T-cell (primary cell): Measurements from ENCODE around the gene CNNM1. TPM values are rescaled to one million over a fixed set of nuclear protein-coding genes. Genes with fewer than 3 reads are reported as not detected.

Experiments
- ATAC-seq, 4 experiments: fragments of 200-7000 bp in 3 of 4; fragments of 150-1000 bp in 1 of 4; cut with Tn5 transposase; replicated peaks in 1 of 4; 1 replicate in 3 of 4; 2 replicates in 1 of 4; pipeline ENCODE4 v1.10.0; 2021; ENCODE audit warnings: moderate library complexity in 3 of 4, mild to moderate bottlenecking in 2 of 4, moderate number of reproducible peaks in 1 of 4
- CTCF ChIA-PET, 2 donors: fragments of 300-600 bp; sonication (Branson Sonifier 250); formaldehyde crosslinking; loops; one replicate each; lab custom pipeline; 2022; ENCODE audit warnings: antibody characterized with exemption in 2 of 2; lab: Charles Lee
- POLR2A ChIA-PET, 2 donors: fragments of 300-600 bp; sonication (Branson Sonifier 250); formaldehyde crosslinking; loops; one replicate each; lab custom pipeline; 2022; ENCODE audit warnings: antibody characterized with exemption in 2 of 2; lab: Charles Lee
- DNase-seq, 35 experiments: peaks; one replicate each; pipeline versions ENCODE4 v3.0.0 to v3.0.0-alpha.2; 2013 to 2023
- H3K27ac ChIP-seq: one replicate; pipeline ENCODE4 v1.5.1; 2013; ENCODE audit warnings: low read length
- H3K27me3 ChIP-seq, 2 experiments: replicated peaks in 1 of 2; 1 replicate in 1 of 2; 2 replicates in 1 of 2; pipeline versions ENCODE4 v1.6.1 to v1.7.0; 2013; ENCODE audit warnings: low read length in 1 of 2, mixed read lengths in 1 of 2; ENCODE audit not compliant: control insufficient read depth in 2 of 2, insufficient read depth in 2 of 2; ENCODE audit errors: extremely low read depth in 1 of 2
- H3K36me3 ChIP-seq, 2 donors: 1 replicate in 1 of 2; 2 replicates in 1 of 2; pipeline versions ENCODE4 v1.6.1 to v1.7.0; 2013; ENCODE audit warnings: low read length in 1 of 2; ENCODE audit not compliant: control insufficient read depth in 2 of 2, insufficient read depth in 1 of 2; ENCODE audit errors: extremely low read depth in 1 of 2
- H3K4me1 ChIP-seq, 2 experiments: 1 replicate in 1 of 2; 2 replicates in 1 of 2; pipeline versions ENCODE4 v1.6.1 to v1.7.0; 2013; ENCODE audit warnings: low read length in 2 of 2, mixed read lengths in 1 of 2; ENCODE audit not compliant: insufficient read depth in 2 of 2, control insufficient read depth in 1 of 2; ENCODE audit errors: extremely low read depth in 1 of 2
- H3K4me3 ChIP-seq, 2 donors: 1 replicate in 1 of 2; 2 replicates in 1 of 2; pipeline versions ENCODE4 v1.5.1 to v1.7.0; 2013; ENCODE audit warnings: mild to moderate bottlenecking in 2 of 2, low read length in 1 of 2, moderate library complexity in 1 of 2; ENCODE audit not compliant: control insufficient read depth in 1 of 2; ENCODE audit errors: extremely low read depth in 1 of 2
- H3K9me3 ChIP-seq: 2 replicates; pipeline ENCODE4 v1.7.0; 2013
- H3K27ac Mint-ChIP-seq, 2 donors: one replicate each; pipeline ENCODE4 v1.8.0; 2020 to 2021; ENCODE audit warnings: mild to moderate bottlenecking in 2 of 2, mixed read lengths in 2 of 2
- H3K27me3 Mint-ChIP-seq, 2 donors: one replicate each; pipeline ENCODE4 v1.8.0; 2021 to 2022; ENCODE audit warnings: mixed read lengths in 2 of 2
- H3K36me3 Mint-ChIP-seq: one replicate; pipeline ENCODE4 v1.8.0; 2021; ENCODE audit warnings: mixed read lengths
- H3K4me1 Mint-ChIP-seq, 3 donors: one replicate each; pipeline ENCODE4 v1.8.0; 2020 to 2022; ENCODE audit warnings: mixed read lengths in 3 of 3, mild to moderate bottlenecking in 1 of 3
- H3K4me3 Mint-ChIP-seq, 3 donors: one replicate each; pipeline ENCODE4 v1.8.0; 2020 to 2022; ENCODE audit warnings: mild to moderate bottlenecking in 3 of 3, mixed read lengths in 3 of 3, moderate library complexity in 3 of 3
- H3K9me3 Mint-ChIP-seq, 3 donors: one replicate each; pipeline ENCODE4 v1.8.0; 2020 to 2022; ENCODE audit warnings: mixed read lengths in 3 of 3
- WGBS: methylation state at CpG from one replicate; pipeline ENCODE4 v1.1.5; 2013; ENCODE audit warnings: missing lambda C conversion rate; ENCODE audit not compliant: insufficient coverage; 5-methylcytosine and 5-hydroxymethylcytosine counted together
- total RNA-seq, 35 experiments: library from RNA in 6 of 35; stranded (reverse) in 6 of 35; fragments of 120-200 nt in 1 of 35; gene quantifications; one replicate each; pipeline versions ENCODE4 v1.2.1 to v1.2.4 and lab custom pipeline; 2013 to 2026

Gene CNNM1
- total RNA-seq, 5 donors from 2014 or later (not counting 1 experiment from before 2014, with no cell fraction given), result 0.25 to 1.2 (median 0.36) TPM

DNA sequence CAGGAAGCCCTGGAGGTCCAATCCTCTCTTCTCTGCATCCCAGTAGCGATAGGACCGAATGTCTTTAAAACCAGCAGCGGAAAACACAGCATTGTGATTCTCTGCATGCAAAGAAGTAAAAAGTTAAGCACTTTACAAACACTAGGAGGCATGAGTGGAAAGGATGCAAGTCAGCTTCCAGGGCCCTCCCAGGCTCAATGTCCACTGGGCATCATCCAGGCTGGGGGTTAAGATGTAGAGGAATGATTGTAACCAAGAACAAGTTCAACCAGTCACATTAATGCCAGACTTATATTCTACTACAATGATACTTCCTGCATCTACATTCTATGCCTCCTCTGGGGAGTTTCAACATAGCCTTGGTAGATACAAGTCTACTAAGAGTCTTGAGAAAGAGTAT lies 77.0 kb downstream of the CNNM1 start:
- no peak for ATAC-seq
- Histone ChIP-seq H3K9me3 (no peaks in the 10 kb centered on the region), H3K4me1 (no peaks in the 10 kb centered on the region), H3K4me3 (no peak overlapping the region), H3K27me3 (no peaks in the 10 kb centered on the region), H3K27ac (no peak overlapping the region), H3K36me3 (peaks cover 4 to 47% of the 10 kb centered on the region in 2 donors)
- Mint-ChIP-seq H3K27me3 (no peaks in the 10 kb centered on the region), H3K36me3 (peaks cover 61% of the 10 kb centered on the region), H3K9me3 (no peaks in the 10 kb centered on the region), H3K4me1 (no peaks in the 10 kb centered on the region), H3K4me3 (no peak overlapping the region), H3K27ac (no peak overlapping the region)
- no peak for DNase-seq
- ChIA-PET CTCF (no interaction called here), POLR2A (no interaction called here)
- no CpG with 5 or more reads among the region's 3 CpGs for WGBS

DNA sequence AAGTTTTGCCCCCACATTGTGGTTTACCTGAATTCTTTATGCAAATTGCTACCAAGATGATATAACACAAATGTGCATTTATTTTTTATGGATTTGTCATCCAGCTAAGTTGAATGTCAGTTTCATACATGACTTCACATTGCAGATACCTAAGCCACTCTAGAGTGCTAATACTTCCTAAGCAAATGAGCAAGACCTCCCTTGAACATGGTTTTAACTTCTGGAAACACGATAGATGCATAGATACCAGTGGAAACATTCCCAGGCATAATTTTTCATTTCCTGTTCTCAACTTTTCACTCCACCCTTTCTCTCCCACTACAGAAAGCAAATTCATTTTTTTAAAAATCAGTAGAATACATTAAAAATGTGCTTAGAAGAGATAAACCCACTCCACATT lies 81.0 kb downstream of the CNNM1 start:
- Mint-ChIP-seq H3K4me3 (no peak overlapping the region), H3K4me1 (peaks cover 0 to 8% (median under 1%) of the 10 kb centered on the region in 3 donors), H3K9me3 (no peaks in the 10 kb centered on the region), H3K27ac (no peak overlapping the region), H3K36me3 (peaks cover 62% of the 10 kb centered on the region), H3K27me3 (no peaks in the 10 kb centered on the region)
- peaks cover 4 to 22% of the 10 kb centered on the region in 2 donors for H3K36me3 ChIP-seq
- DNase-seq, result no peak
- CTCF ChIA-PET, result interaction anchor here (0.6 to 1.4 kb wide), 2 partner anchors 25 to 132 kb away, joined by 3 read pairs; no protein-coding TSS in a partner anchor
- ATAC-seq, result no peak
- H3K27ac ChIP-seq, result no peak overlapping the region
- H3K4me1 ChIP-seq, result no peaks in the 10 kb centered on the region
- no peaks in the 10 kb centered on the region for H3K27me3 ChIP-seq
- POLR2A ChIA-PET, result no interaction called here
- 100% methylated on average over 1 of the region's 1 CpG for WGBS
- H3K4me3 ChIP-seq, result no peak overlapping the region
- no peaks in the 10 kb centered on the region for H3K9me3 ChIP-seq

DNA sequence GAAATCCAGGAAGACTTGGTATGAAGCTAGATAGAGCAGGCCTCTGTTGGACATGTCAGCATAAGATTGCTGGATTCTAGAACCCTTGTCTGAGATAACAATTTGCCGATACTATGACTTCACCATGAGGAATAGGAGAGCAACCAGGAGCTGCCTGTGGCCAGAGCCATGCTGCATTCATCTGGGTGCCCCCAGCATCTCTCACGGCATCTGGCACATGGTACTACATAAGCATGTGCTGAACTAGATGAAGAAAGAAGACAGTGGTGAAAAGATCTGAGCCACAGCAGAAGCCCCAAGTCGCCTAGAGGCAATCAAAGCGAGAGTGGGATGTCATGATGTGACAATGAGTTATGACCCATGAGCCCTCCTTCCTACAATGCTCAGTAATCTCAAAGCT lies 81.7 kb downstream of the CNNM1 start:
- no peak overlapping the region for H3K27ac Mint-ChIP-seq
- no peaks in the 10 kb centered on the region for H3K9me3 Mint-ChIP-seq
- peaks cover 62% of the 10 kb centered on the region for H3K36me3 Mint-ChIP-seq
- ChIA-PET POLR2A (no interaction called here), CTCF (interaction anchor here in 1 of 2 donors (1.4 kb wide), 1 partner anchor 24 kb away, joined by 3 read pairs; no protein-coding TSS in a partner anchor)
- peaks cover 0 to 10% (median 2%) of the 10 kb centered on the region in 3 donors for H3K4me1 Mint-ChIP-seq
- ATAC-seq, result no peak
- Histone ChIP-seq H3K27ac (no peak overlapping the region), H3K27me3 (no peaks in the 10 kb centered on the region), H3K9me3 (no peaks in the 10 kb centered on the region), H3K4me3 (no peak overlapping the region), H3K4me1 (no peaks in the 10 kb centered on the region), H3K36me3 (peaks cover 4 to 18% of the 10 kb centered on the region in 2 donors)
- H3K27me3 Mint-ChIP-seq, result no peaks in the 10 kb centered on the region
- no peak for DNase-seq
- no peak overlapping the region for H3K4me3 Mint-ChIP-seq
- 100% methylated on average over 2 of the region's 4 CpGs for WGBS

DNA sequence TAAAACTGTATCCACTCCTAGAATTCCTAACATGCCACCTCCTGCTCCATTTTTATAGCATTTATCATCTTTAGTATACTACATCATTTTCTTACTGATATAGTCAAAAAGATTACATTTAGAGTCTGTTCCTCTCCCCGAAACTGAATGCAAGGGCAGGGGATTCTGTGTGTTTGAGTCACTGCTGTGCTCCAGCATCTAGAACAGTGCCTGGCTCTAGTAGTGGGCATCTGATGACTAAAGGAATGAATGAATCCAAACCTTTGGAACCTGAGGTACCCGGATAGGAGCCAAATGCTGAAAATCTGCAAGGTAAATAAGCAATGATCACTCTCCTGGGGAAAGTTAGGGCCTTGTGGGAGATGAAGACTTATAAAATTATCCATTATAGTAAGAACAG lies 82.4 kb downstream of the CNNM1 start:
- H3K27ac Mint-ChIP-seq, result no peak overlapping the region
- CTCF ChIA-PET, result interaction anchor here (0.6 to 1.4 kb wide), 2 partner anchors 19 to 24 kb away, joined by 3 to 4 read pairs; no protein-coding TSS in a partner anchor
- POLR2A ChIA-PET, result no interaction called here

DNA sequence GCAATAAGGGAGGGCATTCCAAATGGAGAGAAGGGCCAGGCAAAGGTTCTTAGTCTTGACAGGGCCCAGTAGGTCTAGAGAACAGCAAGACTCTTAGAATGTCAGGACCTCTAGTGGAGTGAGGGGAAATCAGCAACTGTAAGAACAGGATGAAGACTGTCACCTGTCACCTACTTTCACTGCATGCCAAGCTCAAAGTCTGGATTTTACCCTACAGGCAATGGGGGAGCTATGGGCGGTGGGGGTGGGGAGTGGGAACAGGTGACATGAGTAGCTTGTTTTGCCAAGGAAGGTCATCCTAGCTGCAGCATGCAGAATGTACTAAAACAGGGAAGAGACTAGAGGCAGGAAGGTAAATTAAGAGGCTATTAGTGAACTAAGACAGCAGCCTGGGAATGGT lies 82.9 kb downstream of the CNNM1 start:
- Histone ChIP-seq H3K9me3 (no peaks in the 10 kb centered on the region), H3K27me3 (no peaks in the 10 kb centered on the region), H3K4me3 (no peak overlapping the region), H3K36me3 (peaks cover 4 to 6% of the 10 kb centered on the region in 2 donors), H3K4me1 (no peaks in the 10 kb centered on the region), H3K27ac (no peak overlapping the region)
- peaks cover 0 to 14% (median 2%) of the 10 kb centered on the region in 3 donors for H3K4me1 Mint-ChIP-seq
- H3K27me3 Mint-ChIP-seq, result no peaks in the 10 kb centered on the region
- H3K27ac Mint-ChIP-seq, result no peak overlapping the region
- CTCF ChIA-PET, result interaction anchor here in 1 of 2 donors (0.6 kb wide), 1 partner anchor 19 kb away, joined by 4 read pairs; no protein-coding TSS in a partner anchor
- DNase-seq (no peak), ATAC-seq (no peak)
- peaks cover 58% of the 10 kb centered on the region for H3K36me3 Mint-ChIP-seq
- 100% methylated on average over 1 of the region's 1 CpG for WGBS
- no peaks in the 10 kb centered on the region for H3K9me3 Mint-ChIP-seq
- H3K4me3 Mint-ChIP-seq, result no peak overlapping the region
- POLR2A ChIA-PET, result no interaction called here

More for the DNA sequence above, 82.4 kb downstream of the CNNM1 start:
- H3K27ac ChIP-seq, result no peak overlapping the region
- Mint-ChIP-seq H3K4me1 (peaks cover 0 to 14% (median 2%) of the 10 kb centered on the region in 3 donors), H3K27me3 (no peaks in the 10 kb centered on the region), H3K36me3 (peaks cover 62% of the 10 kb centered on the region), H3K4me3 (no peak overlapping the region), H3K9me3 (no peaks in the 10 kb centered on the region)
- H3K36me3 ChIP-seq, result peaks cover 4 to 11% of the 10 kb centered on the region in 2 donors
- no peak for ATAC-seq
- H3K4me1 ChIP-seq, result no peaks in the 10 kb centered on the region
- DNase-seq, result no peak
- no CpG with 5 or more reads among the region's 2 CpGs for WGBS
- no peaks in the 10 kb centered on the region for H3K27me3 ChIP-seq
- no peaks in the 10 kb centered on the region for H3K9me3 ChIP-seq
- H3K4me3 ChIP-seq, result no peak overlapping the region

DNA sequence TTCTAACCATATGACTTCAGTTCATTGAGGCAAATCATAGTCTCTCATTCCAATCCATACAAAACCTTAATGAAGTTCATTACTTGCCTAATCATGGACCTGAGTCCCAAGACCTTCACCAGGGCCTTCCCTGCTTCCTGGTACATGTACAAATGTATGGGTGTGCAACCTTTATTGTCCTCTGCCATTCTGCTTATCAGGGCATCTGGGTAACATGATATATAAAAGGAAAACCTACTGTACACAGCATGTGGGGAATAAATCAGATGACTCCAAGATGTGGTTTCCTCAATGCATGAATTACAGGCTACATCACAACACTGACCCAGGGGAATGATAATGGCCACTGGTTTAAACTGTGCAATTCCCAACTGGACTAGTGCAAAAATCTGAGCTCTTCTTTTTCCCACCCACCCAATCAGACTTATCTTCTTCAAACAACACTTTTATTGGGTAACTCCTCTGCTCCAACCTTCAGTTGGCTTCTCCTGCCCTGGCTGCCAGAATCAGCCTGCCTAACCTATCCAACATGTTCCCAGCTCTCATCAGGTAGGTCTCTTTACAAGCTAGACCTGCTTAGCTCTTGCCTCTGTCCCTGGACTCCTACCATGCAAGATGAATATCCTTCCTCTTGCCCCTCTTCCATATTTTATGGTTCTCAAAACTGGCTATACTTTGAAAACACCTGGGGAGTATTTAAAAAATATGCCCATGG lies 89.9 kb downstream of the CNNM1 start:
- Histone ChIP-seq H3K36me3 (peaks cover 0 to 18% of the 10 kb centered on the region in 2 donors), H3K4me3 (no peak overlapping the region), H3K9me3 (no peaks in the 10 kb centered on the region), H3K27ac (no peak overlapping the region), H3K4me1 (no peaks in the 10 kb centered on the region), H3K27me3 (no peaks in the 10 kb centered on the region)
- Mint-ChIP-seq H3K27ac (no peak overlapping the region), H3K4me1 (peaks cover 2 to 13% (median 10%) of the 10 kb centered on the region in 3 donors), H3K27me3 (no peaks in the 10 kb centered on the region), H3K9me3 (no peaks in the 10 kb centered on the region), H3K36me3 (peaks cover 68% of the 10 kb centered on the region), H3K4me3 (no peak overlapping the region)
- CTCF ChIA-PET, result interaction anchor here (1.2 to 1.3 kb wide), 2 partner anchors 11 to 17 kb away, joined by 3 to 5 read pairs; partner anchors contain the start of gene GOT1 (in 1 of the 2)
- DNase-seq (no peak), ATAC-seq (no peak)
- POLR2A ChIA-PET, result interaction anchor here in 1 of 2 donors (0.5 kb wide), 1 partner anchor 44 kb away, joined by 3 read pairs; no protein-coding TSS in a partner anchor
